Sigmoid colon (tissue), 3 donors: Measurements from ENCODE around the gene PHF8.

ENCODE experiments used
- CTCF ChIP-seq, 4 experiments: fragments of 450-650 bp in 3 of 4; fragments of 200-600 bp in 1 of 4; IDR thresholded peaks; one replicate each; pipeline ENCODE4 v1.5.1; 2016 to 2019; ENCODE audit warnings: antibody characterized with exemption in 4 of 4, mild to moderate bottlenecking in 3 of 4, moderate library complexity in 2 of 4
- POLR2A ChIP-seq, 2 donors: fragments of 450-650 bp; IDR thresholded peaks; one replicate each; pipeline ENCODE4 v1.6.1; 2016; ENCODE audit warnings: antibody characterized with exemption in 2 of 2, mild to moderate bottlenecking in 2 of 2, moderate library complexity in 2 of 2

DNA sequence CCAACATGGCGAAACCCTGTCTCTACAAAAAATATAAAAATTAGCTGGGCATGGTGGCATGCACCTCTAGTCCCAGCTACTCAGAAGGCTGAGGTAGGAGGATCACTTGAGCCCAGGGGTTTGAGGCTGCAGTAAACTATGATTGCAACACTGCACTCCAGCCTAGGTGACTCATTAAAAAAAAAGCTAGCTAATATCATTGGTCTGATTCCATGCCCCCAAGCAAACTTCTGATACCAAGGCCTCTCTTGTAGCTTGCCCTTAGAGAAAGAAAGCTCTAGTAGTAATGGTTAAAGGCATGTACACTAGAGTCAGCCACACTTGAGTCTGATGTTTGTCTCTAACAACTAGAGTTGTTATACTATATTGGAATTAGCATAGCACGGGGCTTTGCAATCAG lies 32.6 kb upstream of the PHF8 start:
- no peak for TF ChIP-seq CTCF (IDR thresholded peaks at IDR 0.05)
- TF ChIP-seq POLR2A (IDR thresholded peaks at IDR 0.05), result no peak
